ENCODE measurements around the gene MTG1.
"Not testable (repeated sequence)": the region's sequence is repeated elsewhere in the genome, so short reads cannot be mapped to it uniquely, and the experiment has no call there.

Gene MTG1

DNA sequence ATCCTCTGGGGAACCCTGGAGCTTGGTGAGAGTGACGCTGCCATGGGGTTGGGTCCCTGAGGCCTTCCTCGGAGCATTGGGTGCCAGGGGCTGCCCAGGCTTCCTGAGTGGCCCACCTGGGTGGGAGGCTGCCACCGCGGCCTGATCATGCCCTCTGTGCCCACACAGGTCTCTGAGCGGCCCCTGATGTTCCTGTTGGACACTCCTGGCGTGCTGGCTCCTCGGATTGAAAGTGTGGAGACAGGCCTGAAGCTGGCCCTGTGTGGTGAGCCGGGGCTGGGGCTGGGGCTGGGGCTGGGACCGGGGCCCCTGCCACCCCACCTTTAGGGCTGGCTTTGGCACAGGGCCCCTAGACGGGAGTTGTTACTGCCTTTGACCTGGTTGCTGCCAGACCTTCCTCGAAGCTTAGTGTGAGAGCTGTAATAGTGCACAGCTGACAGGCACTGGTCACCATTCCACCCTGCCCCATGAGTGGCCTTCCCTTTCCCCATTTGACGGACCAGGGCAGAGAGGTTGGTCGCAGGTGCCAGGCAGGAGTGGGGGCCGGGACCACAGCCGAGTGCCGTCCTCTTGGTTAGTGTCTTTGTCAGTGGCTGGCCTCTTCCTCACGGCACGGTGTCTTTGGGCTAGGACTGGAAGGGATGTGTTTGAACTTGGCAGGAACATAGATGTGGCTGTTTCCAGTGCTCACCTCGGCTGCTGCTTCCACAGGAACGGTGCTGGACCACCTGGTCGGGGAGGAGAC is 8.2 kb downstream of the MTG1 start:
- no peak for DNase-seq

DNA sequence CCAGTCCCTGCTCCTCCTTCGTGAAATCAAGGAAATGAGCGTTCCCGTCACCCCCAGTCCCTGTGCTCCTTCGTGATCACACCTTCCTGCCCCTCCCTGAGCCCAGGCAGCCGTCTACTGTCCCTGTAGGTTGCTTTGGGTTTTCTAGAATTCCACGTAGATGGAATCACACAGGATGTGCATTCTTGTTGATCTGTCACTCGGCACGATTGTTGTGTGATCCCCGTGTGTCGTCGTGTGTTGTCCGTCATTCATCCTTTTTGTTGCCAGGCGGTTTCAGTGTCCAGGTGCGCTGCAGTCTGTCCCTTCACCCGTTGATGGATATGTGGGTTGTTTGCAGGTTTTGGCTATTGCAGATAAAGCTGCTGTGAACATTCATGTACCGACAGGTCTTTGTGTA is 9.4 kb downstream of the MTG1 start:
- DNase-seq: no peak

GRCh38 chr10:133403784-133404183 is 9.8 kb downstream of the MTG1 start:
- no peak for DNase-seq

- DNase-seq: no peak
These were observed 11.3 kb downstream of the MTG1 start for GRCh38 chr10:133405272-133405671.

DNA sequence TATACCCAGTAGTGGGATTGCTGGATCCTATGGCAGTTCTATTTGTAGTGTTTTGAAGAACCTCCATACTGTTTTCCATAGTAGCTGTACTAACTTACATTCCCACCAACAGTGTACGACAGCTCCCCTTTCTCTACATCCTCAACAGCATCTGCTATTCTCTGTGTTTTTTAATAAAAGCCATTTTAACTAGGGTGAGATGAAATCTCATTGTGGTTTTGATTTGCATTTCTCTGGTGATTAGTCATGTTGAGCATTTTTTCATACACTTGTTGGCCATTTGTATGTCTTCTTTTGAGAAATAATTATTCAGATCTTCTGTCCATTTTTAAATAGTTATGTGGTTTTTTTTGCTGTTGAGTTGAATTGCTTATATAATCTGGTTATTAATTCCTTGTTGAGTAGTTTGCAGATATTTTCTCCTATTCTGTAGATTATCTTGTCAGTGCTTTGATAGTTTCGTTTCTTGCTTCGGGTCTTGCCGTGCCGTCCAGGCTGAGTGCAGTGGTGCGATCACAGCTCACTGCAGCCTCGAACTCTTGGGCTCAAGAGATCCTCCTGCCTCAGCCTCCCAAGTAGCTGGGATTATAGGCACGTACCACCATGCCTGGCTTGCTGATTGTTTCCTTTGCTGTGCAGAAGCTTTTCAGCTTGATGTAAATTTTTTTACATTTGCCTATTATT is 12.0 kb downstream of the MTG1 start:
- no peak for DNase-seq

GRCh38 chr10:133411523-133412380 is 17.8 kb downstream of the MTG1 start:
- DNase-seq: no peak

- DNase-seq: no peak
These were observed 18.4 kb downstream of the MTG1 start for GRCh38 chr10:133412381-133412711.

DNA sequence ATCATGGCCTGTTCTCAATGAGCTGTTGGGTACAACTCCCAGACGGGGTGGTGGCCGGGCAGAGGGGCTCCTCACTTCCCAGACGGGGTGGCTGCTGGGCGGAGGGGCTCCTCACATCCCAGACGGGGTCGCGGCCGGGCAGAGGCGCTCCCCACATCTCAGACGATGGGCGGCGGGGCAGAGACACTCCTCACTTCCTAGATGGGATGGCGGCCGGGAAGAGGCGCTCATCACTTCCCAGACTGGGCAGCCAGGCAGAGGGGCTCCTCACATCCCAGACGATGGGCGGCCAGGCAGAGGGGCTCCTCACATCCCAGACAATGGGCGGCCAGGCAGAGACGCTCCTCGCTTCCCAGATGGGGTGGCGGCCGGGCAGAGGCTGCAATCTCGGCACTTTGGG is 20.4 kb downstream of the MTG1 start:
- not testable (repeated sequence) for DNase-seq

DNA sequence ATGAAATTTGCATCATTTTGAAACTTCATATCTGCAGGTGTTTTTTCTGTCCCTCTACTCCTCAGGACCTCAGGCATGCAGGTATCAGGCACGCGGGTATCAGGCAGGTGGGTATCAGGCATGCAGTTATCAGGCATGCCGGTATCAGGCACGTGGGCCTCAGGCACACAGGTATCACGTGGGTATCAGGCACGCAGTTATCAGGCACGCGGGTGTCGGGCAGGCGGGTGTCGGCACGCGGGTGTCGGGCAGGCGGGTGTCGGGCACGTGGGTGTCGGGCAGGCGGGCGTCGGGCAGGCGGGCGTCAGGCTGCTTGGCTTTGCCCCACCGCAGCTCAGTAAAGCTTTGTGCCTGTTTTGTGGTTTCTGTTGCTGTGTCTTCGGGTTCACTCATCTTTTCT is 21.8 kb downstream of the MTG1 start:
- DNase-seq: no peak

- DNase-seq: no peak
These were observed 24.5 kb downstream of the MTG1 start for GRCh38 chr10:133418289-133418993.

- DNase-seq: no peak
These were observed 25.4 kb downstream of the MTG1 start for GRCh38 chr10:133419211-133419950.

GRCh38 chr10:133420028-133420427 is 26.1 kb downstream of the MTG1 start:
- no peak for DNase-seq

GRCh38 chr10:133420579-133420978 is 26.6 kb downstream of the MTG1 start:
- DNase-seq: no peak

DNA sequence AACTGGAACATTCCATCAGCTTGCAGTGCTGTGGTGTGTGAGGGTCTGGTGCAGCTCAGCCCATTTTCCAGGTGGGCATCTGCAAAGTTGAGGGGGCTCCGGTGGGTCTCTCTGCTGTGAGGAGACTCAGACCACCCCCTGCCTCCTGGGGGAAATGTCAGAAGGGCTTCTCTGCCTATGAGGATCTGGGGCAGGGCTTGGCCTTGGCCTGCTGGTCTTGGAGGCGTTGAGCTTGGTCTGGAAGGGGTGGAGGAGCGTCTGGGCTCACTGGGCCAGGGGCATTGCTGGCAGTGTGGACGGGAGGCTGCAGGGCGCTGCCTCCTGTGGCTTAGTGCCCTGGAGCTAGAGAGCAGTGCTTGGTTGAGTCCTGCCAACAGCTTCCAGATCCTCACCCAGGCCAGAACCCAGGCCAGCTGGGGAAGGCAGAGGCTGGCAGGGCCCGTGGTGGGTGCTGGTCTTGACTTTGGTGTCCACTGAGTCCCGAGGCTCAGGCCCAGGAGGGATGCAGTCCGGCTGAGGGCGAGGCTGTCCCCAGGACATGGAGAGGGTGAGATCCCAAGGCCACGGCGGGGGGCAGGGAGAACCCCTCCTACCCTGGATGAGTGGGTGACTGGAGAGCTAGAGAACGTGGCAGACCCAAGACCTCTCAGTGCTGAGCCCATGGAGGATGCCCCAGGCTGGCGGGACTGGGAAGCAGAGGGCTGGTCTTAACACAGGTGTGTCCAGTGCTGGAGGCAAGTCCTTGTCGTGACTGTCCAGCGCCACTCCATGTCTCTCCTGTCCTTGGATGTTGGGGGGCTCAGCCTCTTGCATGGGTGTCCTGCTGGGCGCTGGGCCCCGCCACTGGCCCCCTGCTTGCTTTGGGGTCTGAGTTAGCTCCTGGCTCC is 27.6 kb downstream of the MTG1 start:
- DNase-seq: no peak

- DNase-seq: no peak
These were observed 28.4 kb downstream of the MTG1 start for GRCh38 chr10:133422223-133422806.

- DNase-seq: no peak
These were observed 29.1 kb downstream of the MTG1 start for GRCh38 chr10:133422807-133423771.

- not testable (repeated sequence) for DNase-seq
These were observed 30.1 kb downstream of the MTG1 start for GRCh38 chr10:133424102-133424501.

DNA sequence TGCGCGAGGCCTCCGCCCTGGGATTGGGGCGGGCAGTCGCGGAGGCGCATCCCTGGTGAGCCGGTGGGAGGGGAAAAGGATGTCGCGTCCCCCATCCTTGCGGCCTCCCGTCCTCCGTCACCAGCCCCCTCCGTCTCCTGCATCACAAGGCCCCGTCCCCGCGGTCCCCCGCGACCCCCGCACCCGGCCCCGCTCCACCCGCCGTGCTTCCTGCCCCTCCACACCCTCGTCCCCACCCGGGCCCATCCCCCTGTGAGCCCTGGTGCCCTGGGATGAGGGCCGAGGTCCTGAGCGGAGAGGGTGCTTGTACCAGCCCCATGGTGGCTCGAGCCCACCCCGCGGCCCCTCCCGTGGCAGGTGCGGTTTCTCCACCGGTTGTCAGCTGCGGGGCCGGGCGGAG is 30.6 kb downstream of the MTG1 start, which contains the start of gene SPRN:
Gene SPRN, minus strand, starts transcription at position 25 of the 400 bp plus-strand sequence. CDS start 944 bp downstream, outside the sequence.
- not testable (repeated sequence) for DNase-seq

GRCh38 chr10:133429571-133429970 is 35.6 kb downstream of the MTG1 start:
- DNase-seq: not testable (repeated sequence)

Data from bone marrow (tissue), 2 donors.